HG02759 (cell line): ENCODE measurements around the gene CPD.
A peak's percentile ranks its signal among the peaks of the same experiment; 100 is the strongest.
"Not testable (repeated sequence)": the region's sequence is repeated elsewhere in the genome, so short reads cannot be mapped to it uniquely, and the experiment has no call there.

ENCODE experiments used
- ATAC-seq: cut with Tn5 transposase; IDR thresholded peaks from one replicate; pipeline ENCODE4 v1.9.1; 2021; ENCODE audit warnings: mild to moderate bottlenecking, moderate library complexity; ENCODE audit not compliant: unreplicated experiment

The CPD gene

DNA sequence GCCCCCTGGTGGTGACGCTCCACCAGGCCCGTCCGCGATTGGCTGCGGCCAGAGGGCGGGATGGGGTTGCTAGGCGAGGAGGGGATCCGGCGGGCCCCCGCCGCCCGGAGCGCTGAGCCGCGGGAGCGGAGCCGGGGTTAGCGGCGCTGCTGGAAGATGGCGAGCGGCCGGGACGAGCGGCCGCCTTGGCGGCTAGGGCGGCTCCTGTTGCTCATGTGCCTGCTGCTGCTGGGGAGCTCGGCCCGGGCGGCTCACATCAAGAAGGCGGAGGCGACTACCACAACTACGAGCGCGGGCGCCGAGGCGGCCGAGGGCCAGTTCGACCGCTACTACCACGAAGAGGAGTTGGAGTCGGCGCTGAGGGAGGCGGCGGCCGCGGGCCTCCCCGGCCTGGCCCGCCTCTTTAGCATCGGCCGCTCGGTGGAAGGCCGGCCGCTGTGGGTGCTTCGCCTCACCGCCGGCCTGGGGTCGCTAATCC lies at the start of gene CPD:
Gene CPD (plus strand): TSS at position 103 of the 478 bp plus-strand sequence. CDS start 54 bp downstream, at position 157.
- ATAC-seq = peak; percentile 90

GRCh38 chr17:30332057-30332542 lies 46.6 kb upstream of the CPD start:
- peak; percentile 62 for ATAC-seq

GRCh38 chr17:30333503-30334360 lies 45.0 kb upstream of the CPD start, which contains the start of gene TMIGD1:
Gene TMIGD1 (minus strand): TSS chr17:30334057. CDS start chr17:30332133, 1,924 bp downstream.
- ATAC-seq = no peak

DNA sequence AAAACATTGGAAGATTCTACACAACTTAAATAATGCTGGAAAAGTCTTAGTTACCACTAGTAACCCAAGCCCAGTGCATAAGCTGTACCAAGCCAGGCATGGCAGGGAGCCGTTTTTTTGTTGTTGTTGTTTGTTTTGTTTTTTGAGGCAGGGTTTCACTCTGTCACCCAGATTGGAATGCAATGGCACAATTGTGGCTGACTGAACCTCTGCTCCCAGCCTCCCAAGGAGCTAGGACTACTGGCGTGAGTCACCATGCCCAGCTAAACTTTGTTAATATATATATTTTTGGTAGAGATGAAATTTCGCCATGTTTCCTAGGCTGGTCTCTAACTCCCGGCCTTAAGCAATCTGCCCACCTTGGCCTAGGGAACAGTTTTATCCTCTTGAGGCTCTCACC lies 44.3 kb upstream of the CPD start:
- ATAC-seq = no peak

- no peak for ATAC-seq
Measured at GRCh38 chr17:30336369-30337171, 42.2 kb upstream of the CPD start.

DNA sequence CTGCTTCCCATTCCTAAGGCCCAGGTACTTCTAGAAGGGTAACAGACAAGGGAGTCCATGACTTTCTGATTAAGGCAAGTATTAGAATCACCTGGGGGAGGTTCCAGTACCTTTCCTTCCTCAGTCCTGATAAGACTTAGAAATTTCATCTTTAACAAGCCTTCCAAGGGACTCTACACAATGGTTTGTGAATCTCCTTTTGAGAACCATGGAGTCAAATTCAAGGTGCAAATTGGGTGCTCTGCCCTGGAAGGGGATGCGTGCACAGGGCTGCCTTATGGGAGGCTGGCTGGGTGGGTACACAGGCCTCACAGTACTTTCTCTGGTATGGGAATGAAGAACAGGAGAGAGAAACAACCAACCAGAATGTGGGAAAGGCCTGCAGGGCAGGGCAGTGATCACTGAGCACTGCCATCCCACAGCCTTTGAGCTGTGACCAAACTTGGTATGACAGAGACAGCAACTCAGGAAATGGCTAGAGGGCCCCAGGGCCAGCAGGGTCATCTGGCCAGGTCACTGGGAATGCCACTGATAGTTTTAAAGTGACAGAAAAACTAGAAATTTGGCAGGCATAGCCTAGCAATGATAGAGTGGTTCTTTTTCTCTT lies 41.2 kb upstream of the CPD start:
- ATAC-seq = no peak

DNA sequence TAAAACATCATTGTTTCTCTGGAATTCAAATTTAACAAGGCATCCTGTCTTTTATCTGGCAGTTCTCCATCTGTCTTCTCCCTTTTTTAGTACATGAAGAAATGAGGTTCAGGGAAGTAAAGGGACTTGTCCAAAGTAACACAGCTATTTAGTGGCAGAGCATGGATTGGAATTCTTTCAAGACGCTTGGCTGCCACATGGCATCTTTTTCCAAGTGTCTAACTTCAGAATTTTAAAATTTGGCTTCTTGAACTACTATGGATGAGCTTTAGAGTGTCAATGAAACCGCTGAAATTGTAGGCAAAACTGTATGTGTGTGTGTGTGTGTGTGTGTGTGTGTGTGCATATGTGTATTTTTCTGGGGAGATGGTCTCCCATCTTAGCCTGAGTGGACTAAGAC lies 39.6 kb upstream of the CPD start:
- no peak for ATAC-seq

DNA sequence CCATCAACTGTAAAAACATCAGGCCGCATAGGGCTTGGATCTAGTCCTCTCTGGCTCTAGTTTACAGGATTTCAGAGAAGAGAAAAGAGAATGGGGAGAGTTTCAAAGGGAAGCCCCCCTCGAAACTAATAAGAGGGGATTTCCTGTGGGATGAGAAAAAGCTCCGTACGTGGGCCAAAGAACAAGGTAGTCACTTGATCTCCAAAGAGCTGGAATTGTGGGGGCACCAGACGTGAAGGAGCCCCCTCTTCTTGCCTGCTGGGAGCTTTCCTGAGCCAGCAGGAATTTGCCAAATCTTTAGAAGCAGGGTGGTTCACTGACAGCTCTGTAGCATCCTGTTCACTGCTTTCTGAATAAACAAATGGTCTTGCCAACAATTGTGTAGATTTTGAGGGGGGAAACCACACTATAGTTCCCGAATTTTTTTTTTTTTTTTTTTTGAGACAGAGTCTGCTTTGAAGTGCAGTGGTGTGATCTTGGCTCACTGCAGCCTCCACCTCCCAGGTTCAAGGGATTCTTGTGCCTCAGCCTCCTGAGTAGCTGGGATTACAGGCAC lies 37.8 kb upstream of the CPD start:
- ATAC-seq = no peak

- ATAC-seq = no peak
Measured at GRCh38 chr17:30341703-30342249, 37.0 kb upstream of the CPD start.

GRCh38 chr17:30343244-30343643 lies 35.5 kb upstream of the CPD start:
- ATAC-seq = not testable (repeated sequence)

- ATAC-seq = no peak
Measured at GRCh38 chr17:30343796-30344195, 34.9 kb upstream of the CPD start.

- ATAC-seq = no peak
Measured at GRCh38 chr17:30344283-30345088, 34.2 kb upstream of the CPD start.

DNA sequence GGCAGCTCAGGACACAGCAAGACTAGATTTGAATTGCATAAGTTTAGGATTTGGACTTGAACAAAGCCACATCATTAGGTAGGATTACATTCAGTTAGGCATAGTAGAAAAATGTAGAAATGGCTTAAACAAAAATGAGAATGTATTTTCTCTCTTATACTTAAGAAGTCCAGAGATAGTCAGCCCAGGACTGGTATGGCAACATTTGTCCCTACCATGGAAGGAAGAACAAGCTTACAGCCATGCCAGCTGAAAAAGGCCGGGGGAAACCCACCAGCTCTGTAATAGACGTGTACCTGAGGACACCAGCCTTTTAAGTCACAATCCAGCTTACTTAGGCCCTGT lies 33.7 kb upstream of the CPD start:
- no peak for ATAC-seq

- no peak for ATAC-seq
Measured at GRCh38 chr17:30345527-30346075, 33.1 kb upstream of the CPD start.

GRCh38 chr17:30346221-30346795 lies 32.4 kb upstream of the CPD start:
- ATAC-seq = no peak

GRCh38 chr17:30347488-30347887 lies 31.2 kb upstream of the CPD start:
- ATAC-seq = no peak

DNA sequence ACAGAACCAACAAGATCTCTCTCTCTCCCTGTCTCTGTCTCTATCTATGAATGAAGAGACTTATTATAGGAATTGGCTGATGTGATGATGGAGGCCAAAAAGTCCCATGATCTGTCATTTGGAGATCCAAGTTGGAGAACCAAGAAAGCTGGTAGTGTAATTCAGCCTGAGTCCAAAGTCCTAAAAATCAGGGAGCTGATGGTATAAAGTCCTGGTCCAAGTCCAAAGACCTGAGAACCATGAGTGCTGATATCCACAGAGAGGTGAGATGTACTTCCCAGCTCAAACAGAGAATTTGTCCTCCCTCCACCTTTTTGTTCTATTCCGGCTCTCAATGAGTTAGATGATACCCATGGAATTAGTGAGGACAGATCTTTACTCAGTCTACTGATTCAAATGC lies 29.5 kb upstream of the CPD start:
- no peak for ATAC-seq

DNA sequence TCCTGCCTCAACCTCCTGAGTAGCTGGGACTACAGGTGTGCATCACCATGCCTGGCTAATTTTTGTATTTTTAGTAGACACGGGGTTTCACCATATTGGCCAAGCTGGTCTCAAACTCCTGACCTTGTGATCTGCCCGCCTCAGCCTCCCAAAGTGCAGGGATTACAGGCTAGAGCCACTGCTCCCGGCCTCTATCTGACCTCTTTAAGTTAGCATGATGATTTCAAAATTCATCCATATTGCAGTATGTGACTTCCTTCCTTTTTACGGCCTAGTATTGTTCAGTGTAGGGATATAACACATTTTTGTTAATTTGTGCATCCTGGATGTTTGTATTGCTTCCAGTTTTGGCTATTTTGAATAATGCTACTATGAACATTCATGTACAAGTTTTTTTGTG lies 27.5 kb upstream of the CPD start:
- ATAC-seq = not testable (repeated sequence)

DNA sequence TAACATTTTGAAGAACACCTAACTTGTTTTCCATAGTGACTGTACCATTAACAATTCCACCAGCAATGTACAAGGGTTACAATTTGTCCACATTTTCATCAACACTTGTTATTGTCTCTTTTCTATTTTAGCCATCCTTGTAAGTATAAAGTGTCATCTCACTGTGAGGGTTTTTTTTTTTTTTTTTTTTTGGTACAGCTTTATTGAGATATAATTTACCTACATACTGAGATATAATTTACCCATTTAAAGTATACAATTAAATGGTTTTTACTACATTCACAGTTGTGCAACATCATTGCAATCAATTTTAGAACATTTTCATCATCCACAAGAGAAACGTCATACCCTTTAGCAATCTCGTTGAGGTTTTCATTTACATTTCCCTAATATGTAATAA lies 27.0 kb upstream of the CPD start:
- no peak for ATAC-seq
